GM12872 (cell line): ENCODE data around the gene TNFRSF14.

Experiments
- TF ChIP-seq, protein P1 (sequence below): IDR thresholded peaks from 3 replicates; pipeline ENCODE4 v1.5.1; 2011; ENCODE audit warnings: low read depth, mild to moderate bottlenecking, low read length, moderate library complexity; ENCODE audit not compliant: insufficient read depth

TNFRSF14 gene

GRCh38 chr1:2559509-2560298 is 3.5 kb downstream of the TNFRSF14 start:
- TF ChIP-seq, protein P1, sequence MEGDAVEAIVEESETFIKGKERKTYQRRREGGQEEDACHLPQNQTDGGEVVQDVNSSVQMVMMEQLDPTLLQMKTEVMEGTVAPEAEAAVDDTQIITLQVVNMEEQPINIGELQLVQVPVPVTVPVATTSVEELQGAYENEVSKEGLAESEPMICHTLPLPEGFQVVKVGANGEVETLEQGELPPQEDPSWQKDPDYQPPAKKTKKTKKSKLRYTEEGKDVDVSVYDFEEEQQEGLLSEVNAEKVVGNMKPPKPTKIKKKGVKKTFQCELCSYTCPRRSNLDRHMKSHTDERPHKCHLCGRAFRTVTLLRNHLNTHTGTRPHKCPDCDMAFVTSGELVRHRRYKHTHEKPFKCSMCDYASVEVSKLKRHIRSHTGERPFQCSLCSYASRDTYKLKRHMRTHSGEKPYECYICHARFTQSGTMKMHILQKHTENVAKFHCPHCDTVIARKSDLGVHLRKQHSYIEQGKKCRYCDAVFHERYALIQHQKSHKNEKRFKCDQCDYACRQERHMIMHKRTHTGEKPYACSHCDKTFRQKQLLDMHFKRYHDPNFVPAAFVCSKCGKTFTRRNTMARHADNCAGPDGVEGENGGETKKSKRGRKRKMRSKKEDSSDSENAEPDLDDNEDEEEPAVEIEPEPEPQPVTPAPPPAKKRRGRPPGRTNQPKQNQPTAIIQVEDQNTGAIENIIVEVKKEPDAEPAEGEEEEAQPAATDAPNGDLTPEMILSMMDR: no peak

GRCh38 chr1:2560299-2561073 is 4.3 kb downstream of the TNFRSF14 start:
- TF ChIP-seq, protein P1: no peak

GRCh38 chr1:2561446-2561845 is 5.3 kb downstream of the TNFRSF14 start:
- TF ChIP-seq, protein P1: no peak

DNA sequence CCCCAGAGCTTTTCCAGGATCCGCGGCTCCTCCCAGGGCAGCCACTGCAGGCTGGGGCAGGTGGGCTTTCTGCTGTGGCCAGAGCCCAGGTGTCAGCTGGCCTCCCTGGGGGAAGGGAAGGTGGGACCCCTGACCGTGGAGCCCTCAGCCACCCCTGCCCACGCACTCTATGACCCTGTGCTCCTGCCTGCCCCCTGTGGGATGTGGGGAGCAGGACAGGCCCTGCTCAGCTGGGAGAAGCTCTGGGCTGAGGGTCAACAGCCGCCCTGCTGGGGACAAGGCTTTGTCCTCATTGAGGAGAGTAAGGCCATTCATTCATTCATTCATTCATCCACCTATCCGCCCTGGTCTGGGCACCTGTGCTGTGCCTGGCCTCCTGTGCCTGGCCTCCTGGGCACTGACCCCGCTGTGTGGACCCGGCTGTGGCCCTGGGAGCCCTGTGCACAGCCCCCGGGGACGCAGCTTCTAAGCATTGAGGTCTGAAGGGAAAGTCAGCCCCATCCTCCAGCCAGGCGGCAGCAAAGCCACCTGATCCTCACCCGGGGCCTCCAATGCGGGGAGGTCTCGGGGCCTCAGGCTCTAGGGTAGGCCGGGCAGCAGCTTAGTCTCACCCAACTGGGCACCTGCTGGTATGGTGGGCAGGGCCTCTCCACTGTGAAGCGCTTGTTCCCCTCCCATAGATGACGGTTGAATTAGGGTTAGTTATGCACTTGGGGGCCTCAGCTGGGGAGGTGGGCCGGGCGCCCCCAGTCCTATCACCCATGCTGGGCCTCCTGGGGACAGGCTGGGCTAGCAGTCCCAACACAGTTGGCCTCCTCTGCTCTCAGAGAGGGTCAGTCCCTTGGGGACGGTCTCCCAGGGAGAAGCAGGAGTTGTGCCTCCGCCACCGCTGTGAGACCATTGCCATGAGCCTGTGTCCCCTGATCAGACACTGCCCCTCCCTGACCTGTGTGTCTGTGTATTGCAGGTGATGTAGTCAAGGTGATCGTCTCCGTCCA is 6.0 kb downstream of the TNFRSF14 start:
- TF ChIP-seq, protein P1: peak; percentile 74

DNA sequence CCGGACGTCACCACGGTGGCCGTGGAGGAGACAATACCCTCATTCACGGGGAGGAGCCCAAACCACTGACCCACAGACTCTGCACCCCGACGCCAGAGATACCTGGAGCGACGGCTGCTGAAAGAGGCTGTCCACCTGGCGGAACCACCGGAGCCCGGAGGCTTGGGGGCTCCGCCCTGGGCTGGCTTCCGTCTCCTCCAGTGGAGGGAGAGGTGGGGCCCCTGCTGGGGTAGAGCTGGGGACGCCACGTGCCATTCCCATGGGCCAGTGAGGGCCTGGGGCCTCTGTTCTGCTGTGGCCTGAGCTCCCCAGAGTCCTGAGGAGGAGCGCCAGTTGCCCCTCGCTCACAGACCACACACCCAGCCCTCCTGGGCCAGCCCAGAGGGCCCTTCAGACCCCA is 7.0 kb downstream of the TNFRSF14 start:
- TF ChIP-seq, protein P1: no peak

DNA sequence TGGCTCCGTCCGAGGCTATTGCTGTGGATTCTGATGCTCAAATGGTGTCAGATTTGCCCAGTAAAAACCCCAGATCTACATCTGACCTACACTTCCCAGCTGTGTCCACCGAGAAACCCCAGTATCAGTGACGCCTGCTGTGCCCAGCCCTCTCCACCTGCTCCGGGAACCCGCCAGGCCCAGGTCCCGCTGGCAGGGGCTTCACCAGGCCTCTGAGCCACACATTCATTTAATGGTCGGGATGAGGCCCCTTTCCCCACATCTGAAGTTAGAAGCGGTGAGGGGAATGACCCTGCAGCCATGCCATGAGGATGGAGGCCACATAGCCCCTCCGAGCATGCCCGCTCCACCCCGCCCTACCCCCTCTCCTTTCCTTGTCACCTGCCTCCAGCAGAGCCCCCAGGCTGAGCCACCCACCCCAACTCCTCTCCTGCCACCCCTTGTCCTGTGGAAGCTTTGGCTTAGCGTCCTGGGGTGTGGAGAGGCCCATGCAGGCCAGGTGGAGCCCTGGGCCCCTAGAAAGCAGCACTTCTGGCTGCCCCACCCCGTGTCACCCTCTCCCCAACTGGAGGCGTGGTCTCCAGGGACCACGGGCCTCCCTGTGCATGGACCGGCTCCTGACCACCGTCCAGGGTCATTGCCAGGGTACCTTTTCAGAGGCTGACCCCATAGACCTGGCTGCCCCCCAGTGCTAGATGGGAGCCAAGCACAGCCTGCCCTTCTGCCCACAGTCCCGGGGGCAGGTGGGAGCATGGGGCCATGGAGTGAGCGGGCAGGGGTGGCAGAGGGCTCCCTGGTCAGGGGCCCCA is 8.0 kb downstream of the TNFRSF14 start:
- TF ChIP-seq, protein P1: no peak
